ENCODE measurements around the gene FAM20C. TPM values are rescaled to one million over a fixed set of nuclear protein-coding genes. Genes with fewer than 3 reads are reported as not detected.

The FAM20C gene
- total RNA-seq, 2 experiments from 2014 or later = 1.3 to 1.7 TPM

DNA sequence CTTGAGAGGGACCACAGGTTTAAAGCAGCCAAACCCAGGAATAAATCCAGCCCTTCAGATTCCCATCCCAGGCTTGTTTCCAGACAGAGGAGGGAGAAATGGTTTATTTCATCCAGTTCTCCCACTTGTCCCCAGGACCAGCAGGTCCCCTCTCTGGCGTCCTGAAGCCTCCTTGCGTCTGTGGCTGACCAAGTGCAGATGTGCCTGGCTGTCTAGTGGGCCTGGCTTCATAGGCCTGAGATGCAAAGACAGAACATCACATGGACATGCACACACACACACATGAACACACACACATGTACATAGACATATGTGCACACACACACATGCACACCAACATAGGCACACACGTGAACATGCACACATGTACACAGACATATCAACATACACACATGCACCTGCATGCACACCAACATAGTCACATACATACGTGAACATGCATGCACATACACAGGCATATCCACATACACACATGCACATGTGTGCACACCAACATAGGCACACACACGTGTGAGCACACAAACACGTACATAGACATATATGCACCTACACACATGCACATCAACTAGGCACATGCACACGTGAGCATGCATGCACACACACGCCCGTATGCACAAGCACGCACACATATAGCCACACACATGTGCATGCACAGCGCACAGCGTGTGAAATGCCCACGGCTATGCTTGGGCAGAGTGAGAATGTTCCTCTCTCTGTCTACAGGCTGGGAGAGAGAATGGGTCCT is 108.3 kb downstream of the FAM20C start:
- ATAC-seq (ENCODE audit: poor library complexity) (no peak), DNase-seq (no peak)
- H3K4me1 ChIP-seq (ENCODE audit: insufficient read depth, low read length) = no peaks in the 10 kb centered on the region
- CTCF ChIA-PET = no interaction called here
- Mint-ChIP-seq H3K4me1 (ENCODE audit: low read depth) (no peaks in the 10 kb centered on the region), H3K4me3 (no peak overlapping the region), H3K27me3 (peaks cover 6% of the 10 kb centered on the region), H3K9me3 (no peaks in the 10 kb centered on the region), H3K36me3 (ENCODE audit: low read depth) (no peaks in the 10 kb centered on the region), H3K27ac (no peak overlapping the region)
- intact Hi-C loops (cut with DNase I, micrococcal nuclease) = no loop called here
- TF ChIP-seq, protein P1, sequence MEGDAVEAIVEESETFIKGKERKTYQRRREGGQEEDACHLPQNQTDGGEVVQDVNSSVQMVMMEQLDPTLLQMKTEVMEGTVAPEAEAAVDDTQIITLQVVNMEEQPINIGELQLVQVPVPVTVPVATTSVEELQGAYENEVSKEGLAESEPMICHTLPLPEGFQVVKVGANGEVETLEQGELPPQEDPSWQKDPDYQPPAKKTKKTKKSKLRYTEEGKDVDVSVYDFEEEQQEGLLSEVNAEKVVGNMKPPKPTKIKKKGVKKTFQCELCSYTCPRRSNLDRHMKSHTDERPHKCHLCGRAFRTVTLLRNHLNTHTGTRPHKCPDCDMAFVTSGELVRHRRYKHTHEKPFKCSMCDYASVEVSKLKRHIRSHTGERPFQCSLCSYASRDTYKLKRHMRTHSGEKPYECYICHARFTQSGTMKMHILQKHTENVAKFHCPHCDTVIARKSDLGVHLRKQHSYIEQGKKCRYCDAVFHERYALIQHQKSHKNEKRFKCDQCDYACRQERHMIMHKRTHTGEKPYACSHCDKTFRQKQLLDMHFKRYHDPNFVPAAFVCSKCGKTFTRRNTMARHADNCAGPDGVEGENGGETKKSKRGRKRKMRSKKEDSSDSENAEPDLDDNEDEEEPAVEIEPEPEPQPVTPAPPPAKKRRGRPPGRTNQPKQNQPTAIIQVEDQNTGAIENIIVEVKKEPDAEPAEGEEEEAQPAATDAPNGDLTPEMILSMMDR (IDR thresholded peaks at IDR 0.05) = no peak
- peaks cover 0 to 14% of the 10 kb centered on the region in 2 experiments for H3K9me3 ChIP-seq (ENCODE audit: control insufficient read depth in 1 of 2, insufficient read depth in 1 of 2, low read length in 2 of 2)
- peaks cover 0 to 2% of the 10 kb centered on the region in 2 experiments for H3K27me3 ChIP-seq (ENCODE audit: control insufficient read depth in 1 of 2, insufficient read depth in 2 of 2, low read length in 2 of 2)
- POLR2A ChIA-PET = no interaction called here
- no peaks in the 10 kb centered on the region for H3K36me3 ChIP-seq (ENCODE audit: insufficient read depth, low read length)
- H3K4me3 ChIP-seq (ENCODE audit: low read length) = no peak overlapping the region
- H3K27ac ChIP-seq (ENCODE audit: low read depth in 1 of 2, low read length in 2 of 2) = no peak overlapping the region

DNA sequence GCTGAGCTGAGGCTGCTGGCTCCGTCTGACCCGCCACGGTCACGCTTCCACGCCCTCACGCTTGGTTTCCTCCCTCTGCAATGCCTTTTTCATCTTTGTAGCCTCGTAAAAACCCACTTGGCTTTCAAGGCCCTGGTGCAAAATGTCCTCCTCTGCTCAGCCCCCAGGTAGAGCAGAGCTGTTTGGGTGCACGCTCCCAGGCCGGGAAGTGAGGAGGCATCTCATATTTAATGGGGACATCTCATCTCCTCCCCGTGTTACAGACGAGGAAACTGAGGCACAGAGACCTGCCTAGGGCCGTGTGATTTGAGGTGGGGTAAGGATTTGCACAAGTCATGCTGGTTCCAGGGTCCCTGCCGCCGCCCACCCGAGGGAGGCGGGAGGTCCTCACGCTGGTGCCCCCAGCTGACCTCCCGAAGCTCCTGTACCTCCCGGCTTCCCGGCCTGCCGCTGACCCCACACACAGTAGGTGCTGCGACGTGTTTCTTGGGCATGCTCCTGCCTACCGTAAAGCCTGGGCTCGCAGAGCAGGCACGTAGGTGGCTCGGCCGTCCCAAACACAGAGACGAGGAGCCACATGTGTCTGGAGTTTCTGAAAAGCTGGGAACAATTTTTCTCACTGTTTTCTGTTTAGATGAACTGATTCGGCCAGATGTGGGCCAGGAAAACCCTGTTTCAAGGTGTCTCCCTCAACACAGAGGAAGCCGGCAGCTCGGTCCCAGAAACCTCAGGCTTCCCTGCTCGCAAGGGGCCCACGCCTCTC is 109.1 kb downstream of the FAM20C start:
- Histone ChIP-seq H3K9me3 (ENCODE audit: control insufficient read depth in 1 of 2, insufficient read depth in 1 of 2, low read length in 2 of 2) (peaks cover 0 to 17% of the 10 kb centered on the region in 2 experiments), H3K4me3 (ENCODE audit: low read length) (no peak overlapping the region), H3K27ac (ENCODE audit: low read depth in 1 of 2, low read length in 2 of 2) (no peak overlapping the region), H3K27me3 (ENCODE audit: control insufficient read depth in 1 of 2, insufficient read depth in 2 of 2, low read length in 2 of 2) (no peaks in the 10 kb centered on the region), H3K4me1 (ENCODE audit: insufficient read depth, low read length) (no peaks in the 10 kb centered on the region), H3K36me3 (ENCODE audit: insufficient read depth, low read length) (no peaks in the 10 kb centered on the region)
- peaks cover 6% of the 10 kb centered on the region for H3K27me3 Mint-ChIP-seq
- no peaks in the 10 kb centered on the region for H3K9me3 Mint-ChIP-seq
- POLR2A ChIA-PET = no interaction called here
- intact Hi-C loops (cut with DNase I, micrococcal nuclease) = no loop called here
- CTCF ChIA-PET = no interaction called here
- H3K4me1 Mint-ChIP-seq (ENCODE audit: low read depth) = no peaks in the 10 kb centered on the region
- no peak overlapping the region for H3K4me3 Mint-ChIP-seq
- no peak for ATAC-seq (ENCODE audit: poor library complexity)
- no peak for DNase-seq
- no peaks in the 10 kb centered on the region for H3K36me3 Mint-ChIP-seq (ENCODE audit: low read depth)
- TF ChIP-seq, protein P1 (IDR thresholded peaks at IDR 0.05) = no peak
- H3K27ac Mint-ChIP-seq = no peak overlapping the region

DNA sequence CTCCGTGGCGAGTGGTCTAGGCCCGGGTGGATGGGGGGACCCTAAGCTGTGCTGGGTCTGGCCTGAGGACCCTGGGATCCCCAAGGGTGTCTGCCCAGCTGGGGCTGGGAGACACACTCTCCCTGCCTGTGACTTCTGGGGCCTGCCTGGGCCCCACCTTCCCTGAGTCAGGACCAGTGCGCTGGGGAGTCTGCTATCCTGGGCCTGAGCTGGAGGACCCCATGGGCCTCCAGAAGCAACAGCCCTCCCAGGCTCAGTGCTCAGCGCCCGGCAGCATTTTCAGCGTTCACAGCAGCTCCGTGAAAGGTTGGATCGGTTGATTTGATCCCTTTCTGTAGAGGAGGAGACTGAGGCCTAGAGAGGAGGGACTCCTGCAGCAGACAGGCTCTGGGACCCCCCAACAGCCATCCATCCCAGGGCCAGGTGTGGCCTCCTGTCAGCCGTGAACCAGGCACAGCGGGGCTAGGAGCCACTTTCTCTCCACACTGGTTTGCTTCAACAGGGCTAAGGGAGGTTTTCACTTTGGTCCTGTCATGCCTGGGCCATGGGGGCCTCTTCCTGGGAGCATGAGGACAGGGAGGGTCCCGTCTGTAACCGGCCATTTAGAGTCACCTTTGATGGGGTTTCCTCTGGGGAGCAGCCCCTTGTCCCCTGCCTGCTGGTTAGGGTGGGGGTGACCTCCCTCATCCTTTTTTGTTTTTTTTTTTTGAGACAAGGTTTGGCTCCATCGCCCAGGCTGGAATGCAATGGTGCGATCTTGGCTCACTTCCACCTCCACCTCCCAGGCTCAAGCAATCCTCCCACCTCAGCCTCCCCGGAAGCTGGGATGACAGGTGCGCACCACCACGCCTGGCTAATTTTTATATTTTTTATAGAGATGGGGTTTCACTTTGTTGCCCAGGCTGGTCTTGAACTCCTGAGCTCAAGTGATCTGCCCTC is 110.0 kb downstream of the FAM20C start:
- H3K27ac Mint-ChIP-seq = no peak overlapping the region
- no peaks in the 10 kb centered on the region for H3K27me3 ChIP-seq (ENCODE audit: control insufficient read depth in 1 of 2, insufficient read depth in 2 of 2, low read length in 2 of 2)
- DNase-seq (no peak), ATAC-seq (ENCODE audit: poor library complexity) (no peak)
- H3K4me1 ChIP-seq (ENCODE audit: insufficient read depth, low read length) = no peaks in the 10 kb centered on the region
- H3K4me3 ChIP-seq (ENCODE audit: low read length) = no peak overlapping the region
- TF ChIP-seq, protein P1 (IDR thresholded peaks at IDR 0.05) = no peak
- peaks cover 0 to 17% of the 10 kb centered on the region in 2 experiments for H3K9me3 ChIP-seq (ENCODE audit: control insufficient read depth in 1 of 2, insufficient read depth in 1 of 2, low read length in 2 of 2)
- no peak overlapping the region for H3K4me3 Mint-ChIP-seq
- H3K9me3 Mint-ChIP-seq = no peaks in the 10 kb centered on the region
- H3K27ac ChIP-seq (ENCODE audit: low read depth in 1 of 2, low read length in 2 of 2) = no peak overlapping the region
- no peaks in the 10 kb centered on the region for H3K36me3 ChIP-seq (ENCODE audit: insufficient read depth, low read length)
- intact Hi-C loops (cut with DNase I, micrococcal nuclease) = no loop called here
- H3K27me3 Mint-ChIP-seq = peaks cover 6% of the 10 kb centered on the region
- ChIA-PET POLR2A (no interaction called here), CTCF (no interaction called here)
- H3K4me1 Mint-ChIP-seq (ENCODE audit: low read depth) = no peaks in the 10 kb centered on the region
- H3K36me3 Mint-ChIP-seq (ENCODE audit: low read depth) = no peaks in the 10 kb centered on the region

Measured in CD4-positive, alpha-beta T cell (primary cell).